ENCODE data around the gene DUS2.
"Not testable (repeated sequence)": the region's sequence is repeated elsewhere in the genome, so short reads cannot be mapped to it uniquely, and the experiment has no call there.

Gene DUS2

DNA sequence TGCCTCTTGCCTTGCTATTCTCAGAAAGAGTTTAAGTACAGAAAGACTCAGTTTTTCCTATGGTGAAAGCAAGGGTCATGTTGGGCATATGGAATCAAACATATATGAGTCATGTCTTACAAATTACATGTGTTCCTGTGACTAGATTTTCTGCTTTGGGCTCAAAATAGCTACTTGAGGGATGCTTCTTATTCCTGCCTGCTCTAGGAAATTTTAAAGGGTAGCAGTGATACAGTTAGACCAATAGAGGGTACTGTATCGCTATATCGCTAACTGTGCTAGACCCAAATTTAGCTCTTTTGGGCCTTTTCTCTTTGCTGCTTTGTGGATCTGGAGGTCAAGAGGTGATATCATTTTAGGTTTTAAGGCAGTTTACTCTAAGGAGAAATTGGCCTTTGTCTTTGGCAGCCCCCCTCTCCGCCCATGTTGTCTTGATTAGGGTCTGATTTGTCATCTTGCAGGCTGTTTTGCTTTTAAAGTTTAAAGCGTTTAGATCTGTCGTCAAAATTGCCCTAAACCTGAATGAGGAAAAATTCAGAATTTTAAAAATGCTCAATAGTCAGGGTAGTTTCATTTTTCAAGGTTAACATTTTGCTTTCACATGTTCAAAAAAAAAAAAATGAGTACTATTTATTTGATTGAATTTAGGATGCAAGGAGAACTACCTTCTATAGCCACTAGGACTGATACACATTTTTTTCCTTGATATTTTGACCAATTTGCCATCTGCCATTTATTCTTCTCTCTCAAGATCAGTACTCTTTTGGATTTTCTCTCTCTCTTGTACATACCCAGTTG, 70.9 kb downstream of the DUS2 start:
- no peak for DNase-seq

DNA sequence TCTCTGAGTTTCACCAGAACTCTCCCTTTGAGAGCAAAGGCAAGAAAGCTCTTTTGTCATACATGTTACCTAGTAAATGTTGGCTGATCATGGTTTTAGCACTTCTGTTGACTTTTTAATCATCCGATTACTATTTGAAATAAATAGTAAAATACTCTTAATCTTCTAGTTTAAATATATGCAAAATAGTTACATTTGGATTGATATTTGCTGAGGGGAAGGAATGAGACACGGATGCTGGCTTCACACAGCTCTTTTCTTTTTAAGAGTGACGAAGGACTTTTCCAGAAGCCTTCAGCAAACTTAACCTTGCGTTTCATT, 71.5 kb downstream of the DUS2 start:
- DNase-seq: no peak

DNA sequence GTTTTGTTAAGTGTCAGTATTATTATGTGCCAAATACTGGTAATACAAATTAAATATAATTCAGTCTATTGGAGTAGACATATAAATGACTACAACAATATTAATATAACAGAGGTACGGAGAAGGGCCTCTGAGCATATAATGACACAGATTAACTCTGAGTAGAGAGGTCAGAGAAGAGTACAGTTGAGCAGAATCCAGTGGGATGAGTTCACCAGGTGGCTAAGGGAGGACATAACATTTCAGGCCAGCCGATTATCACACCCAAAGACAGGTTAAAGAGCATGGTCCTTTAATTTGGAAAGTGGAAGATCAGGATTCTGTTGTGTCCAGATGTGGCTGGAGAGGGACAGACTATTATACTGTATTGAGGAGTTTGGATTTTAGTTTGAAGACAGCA, 73.4 kb downstream of the DUS2 start:
- no peak for DNase-seq

DNA sequence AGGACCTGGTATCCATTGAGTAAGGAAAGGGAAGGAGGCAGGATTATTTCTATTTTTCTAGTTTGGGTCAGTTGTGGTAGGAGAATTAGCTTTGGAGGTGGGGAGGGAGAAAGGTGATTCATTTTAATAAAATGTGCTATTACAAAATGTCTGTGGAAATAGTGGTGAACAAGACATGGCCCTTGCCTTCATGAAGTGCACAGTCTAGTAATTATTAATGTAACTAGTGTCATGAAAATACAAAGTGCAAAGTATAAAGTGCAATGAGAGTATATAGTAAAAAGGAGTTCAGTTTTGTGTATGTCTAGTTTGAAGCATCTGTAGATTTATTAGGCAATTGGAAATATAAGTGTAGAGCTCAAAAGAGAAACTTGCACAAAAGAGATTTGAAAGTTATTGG, 74.0 kb downstream of the DUS2 start:
- no peak for DNase-seq

DNA sequence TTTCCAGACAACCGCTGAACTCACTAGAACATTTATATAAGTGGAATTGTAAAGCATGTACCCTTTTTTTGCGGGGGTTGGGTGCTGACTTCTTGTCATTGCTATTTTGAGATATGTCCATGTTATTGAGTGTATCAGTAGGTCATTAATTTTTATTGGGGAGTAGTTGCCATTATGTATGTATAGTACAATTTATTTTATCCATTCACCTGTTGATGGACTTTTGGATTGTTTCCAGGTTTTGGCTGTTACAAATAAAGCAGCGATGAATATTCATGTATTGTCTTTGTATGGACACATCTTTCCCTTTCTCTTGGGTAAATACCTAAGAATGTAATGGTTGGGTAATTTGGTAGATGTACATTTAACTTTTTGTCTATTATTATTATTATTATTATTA, 74.8 kb downstream of the DUS2 start:
- DNase-seq: no peak

DNA sequence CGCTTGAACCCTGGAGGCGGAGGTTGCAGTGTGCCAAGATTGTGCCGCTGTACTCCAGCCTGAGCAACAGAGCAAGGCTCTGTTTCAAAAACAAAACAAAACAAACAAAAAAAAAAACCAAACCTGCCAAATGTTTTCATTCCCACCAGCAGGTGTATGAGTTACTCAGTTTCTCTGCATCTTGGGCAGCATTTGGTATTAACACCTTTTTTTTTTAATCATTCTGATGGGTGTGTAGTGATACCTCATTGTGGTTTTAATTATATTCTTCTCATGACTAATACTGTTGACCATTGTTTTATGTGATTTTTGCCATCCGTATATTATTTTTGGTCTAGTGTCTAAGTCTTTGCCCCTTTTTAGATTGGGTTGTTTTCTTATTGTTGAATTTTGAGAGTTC, 77.4 kb downstream of the DUS2 start:
- no peak for DNase-seq

DNA sequence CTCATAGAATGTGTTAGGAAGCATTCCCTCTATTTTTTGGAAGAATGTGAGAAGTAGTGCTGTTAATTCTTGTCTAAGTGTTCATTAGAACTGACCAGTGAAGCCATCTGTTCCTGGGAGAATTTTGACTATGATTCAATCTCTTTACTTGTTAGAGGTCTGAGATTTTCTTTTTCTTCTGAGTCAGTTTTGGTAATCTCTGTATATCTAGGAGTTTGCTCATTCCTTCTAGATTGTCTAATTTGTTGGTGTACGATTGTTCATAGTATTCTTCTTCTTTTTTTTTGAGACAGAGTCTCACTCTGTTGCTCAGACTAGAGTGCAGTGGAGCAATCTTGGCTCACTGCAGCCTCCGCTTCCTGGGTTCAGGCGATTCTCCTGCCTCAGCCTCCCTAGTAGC, 82.5 kb downstream of the DUS2 start:
- DNase-seq: no peak

DNA sequence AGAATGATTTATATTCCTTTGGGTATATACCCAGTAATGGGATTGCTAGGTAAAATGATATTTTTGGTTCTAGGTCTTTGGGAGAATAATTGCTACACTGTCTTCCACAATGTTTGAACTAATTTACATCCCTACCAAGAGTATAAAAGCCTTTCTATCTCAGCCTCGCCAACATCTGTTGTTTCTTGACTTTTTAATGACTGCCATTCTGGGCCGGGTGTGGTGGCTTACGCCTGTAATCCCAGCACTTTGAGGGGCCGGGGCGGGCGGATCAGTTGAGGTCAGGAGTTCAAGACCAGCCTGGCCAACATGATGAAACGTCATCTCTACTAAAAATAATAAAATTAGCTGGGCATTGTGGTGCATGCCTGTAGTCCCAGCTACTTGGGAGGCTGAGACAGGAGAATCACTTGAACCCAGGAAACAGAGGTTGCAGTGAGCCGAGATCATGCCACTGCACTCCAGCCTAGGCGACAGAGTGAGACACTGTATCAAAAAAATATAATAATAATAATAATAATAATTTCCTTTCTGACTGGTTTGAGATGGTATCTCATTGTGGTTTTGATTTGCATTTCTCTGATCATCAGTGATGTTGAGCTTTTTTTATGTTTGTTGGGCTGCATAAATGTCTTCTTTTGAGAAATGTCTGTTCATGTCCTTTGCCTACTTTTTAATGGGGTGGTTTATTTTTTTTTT, 84.3 kb downstream of the DUS2 start:
- not testable (repeated sequence) for DNase-seq

DNA sequence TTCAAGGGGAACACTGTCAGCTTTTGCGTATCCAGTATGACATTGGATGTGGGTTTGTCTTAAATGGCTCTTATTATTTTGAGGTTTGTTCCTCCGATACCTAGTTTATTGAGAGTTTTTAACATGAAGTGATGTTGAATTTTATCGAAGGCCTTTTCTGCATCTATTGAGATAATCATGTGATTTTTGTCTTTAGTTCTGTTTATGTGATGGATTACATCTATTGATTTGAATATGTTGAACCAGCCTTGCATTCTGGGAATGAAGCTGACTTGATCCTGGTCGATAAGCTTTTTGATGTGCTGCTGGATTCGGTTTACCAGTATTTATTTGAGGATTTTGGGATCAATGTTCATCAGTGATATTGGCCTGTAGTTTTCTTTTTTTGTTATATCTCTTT, 86.1 kb downstream of the DUS2 start:
- DNase-seq: not testable (repeated sequence)

DNA sequence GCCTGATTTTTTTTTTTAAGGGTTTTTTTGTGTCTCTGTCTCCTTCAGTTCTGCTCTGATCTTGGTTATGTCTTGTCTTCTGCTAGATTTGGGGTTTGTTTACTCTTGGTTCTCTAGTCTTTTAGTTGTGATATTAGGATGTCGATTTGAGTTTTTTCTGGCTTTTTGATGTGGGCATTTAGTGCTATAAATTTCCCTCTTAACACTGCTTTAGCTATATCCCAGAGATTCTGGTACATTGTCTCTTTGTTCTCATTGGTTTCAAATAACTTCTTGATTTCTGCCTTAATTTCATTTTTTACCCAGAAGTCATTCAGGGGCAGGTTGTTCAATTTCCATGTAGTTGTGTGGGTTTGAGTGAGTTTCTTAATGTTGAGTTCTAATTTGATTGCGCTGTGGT, 87.5 kb downstream of the DUS2 start:
- not testable (repeated sequence) for DNase-seq

DNA sequence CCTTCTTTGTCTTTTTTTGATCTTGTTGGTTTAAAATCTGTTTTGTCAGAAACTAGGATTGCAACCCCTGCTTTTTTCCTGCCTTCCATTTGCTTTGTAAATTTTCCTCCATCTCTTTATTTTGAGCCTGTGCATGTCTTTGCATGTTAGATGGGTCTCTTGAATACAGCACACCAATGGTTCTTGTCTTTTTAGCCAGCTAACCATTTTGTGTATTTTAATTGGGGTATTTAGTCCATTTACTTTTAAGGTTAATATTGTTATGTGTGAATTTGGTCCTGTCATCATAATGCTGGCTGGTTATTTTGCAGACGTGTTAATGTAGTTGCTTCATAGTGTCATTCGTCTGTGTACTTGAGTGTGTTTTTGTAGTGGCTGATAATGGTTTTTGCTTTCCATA, 88.3 kb downstream of the DUS2 start:
- DNase-seq: no peak

DNA sequence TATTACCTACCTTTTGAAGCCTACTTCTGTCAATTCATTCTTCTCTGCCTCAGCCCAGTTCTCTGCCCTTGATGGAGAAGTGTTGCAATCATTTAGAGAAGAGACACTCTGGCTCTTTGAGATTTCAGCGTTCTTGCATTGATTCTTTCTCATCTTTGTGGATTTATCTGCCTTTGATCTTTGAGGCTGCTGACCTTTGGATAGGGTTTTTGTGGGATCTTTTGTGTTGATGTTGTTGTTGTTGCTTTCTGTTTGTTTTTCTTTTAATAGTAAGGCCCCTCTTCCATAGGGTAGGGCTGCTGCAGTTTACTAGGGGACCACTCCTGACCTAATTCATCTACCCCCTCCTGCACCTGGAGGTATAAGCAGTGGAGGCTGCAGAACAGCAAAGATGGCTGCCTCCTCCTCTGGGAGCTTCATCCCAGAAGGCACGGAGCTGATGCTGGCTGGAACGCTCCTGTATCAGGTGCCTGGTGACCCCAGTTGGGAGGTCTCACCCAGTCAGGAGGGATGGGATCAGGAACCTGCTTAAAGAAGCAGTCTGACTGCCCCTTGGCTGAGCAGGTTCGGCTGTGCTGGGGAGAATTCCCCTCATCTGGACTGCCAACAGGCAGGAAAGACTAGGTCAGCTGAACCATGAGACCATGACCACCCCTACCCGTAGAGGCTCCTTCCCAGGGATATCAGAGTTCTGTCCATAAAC, 90.1 kb downstream of the DUS2 start:
- no peak for DNase-seq

DNA sequence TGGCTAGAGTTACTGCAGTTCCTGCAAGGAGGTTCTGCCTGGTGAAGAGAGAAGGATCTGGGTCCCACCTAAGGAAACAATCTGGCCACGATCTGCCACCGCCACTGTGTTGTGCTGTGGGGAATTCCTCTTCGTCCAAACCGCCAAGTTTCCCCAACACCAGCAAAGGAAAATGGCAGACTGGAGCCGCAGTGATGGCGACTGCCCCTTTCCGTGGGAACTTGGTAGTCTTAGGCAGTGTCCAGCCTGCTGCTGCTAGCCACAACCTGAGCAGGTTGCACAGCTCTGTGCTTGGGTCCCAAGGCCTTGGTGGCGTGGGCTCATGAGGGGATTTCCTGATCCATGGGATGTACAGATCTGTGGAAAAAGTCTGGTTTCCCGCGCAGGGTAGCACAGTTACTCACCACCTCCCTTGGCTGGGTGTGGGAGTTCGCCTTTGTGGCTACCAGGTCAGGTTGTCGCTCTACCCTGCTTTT, 90.7 kb downstream of the DUS2 start:
- no peak for DNase-seq

DNA sequence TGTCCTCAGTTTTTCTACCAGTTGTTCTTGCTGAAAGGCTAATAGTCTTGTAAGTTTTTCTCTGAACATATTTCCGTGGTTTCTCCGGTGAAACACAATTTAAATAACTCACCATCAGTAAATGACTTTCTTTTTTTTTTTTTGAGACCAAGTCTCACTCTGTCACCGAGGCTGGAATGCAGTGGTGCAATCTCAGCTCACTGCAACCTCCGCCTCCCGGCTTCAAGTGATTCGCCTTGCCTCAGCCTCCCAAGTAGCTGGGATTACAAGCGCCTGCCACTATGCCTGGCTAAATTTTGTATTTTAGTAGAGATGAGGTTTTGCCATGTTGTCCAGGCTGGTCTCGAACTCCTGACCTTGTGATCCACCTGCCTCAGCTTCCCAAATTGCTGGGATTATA, 91.9 kb downstream of the DUS2 start:
- DNase-seq: not testable (repeated sequence)

DNA sequence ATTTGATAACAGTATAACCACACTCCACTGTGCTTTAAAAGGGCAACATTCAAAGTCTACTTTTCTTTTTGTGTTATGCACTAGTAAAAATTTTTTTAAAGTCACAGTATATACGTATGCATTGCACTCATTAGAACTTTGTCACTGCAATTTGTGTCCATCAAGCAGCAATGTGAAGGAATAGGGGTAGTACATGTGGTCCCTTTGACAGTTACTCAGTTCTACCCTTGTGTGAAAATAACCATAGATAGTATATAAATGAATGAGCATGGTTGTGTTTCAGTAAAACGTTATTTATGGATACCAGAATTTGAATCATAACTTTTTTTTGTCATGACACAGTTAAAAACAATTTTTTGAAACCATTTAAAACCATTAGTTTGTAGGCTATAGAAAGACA, 92.8 kb downstream of the DUS2 start:
- DNase-seq: no peak

DNA sequence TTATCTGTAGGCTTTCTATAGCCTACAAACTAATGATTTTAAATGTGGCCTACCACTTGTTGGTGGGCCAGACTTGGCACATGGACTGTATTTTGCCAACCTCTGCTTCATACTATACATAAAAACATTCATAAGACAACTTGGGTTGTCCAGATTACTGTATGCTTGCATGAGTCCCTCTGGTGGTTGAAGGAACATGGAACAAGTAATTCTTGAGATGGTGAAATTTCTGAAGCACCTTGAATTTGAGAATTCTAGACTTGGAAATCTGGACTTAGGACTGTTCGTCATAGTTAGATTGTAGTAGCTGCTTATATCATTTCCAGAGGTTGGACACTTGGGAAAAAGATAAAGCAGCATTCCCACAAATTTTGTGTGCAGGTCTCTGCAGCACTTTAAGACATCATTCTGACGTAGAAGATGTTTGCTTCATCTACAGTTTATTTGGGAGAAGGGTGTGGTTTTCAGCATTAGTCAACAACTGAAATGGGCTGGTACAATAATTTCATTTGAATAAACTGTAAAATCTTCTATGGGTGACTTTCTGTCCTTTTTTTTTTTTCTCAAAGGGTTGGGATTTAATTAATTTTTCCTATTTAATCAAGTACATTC, 93.3 kb downstream of the DUS2 start:
- DNase-seq: no peak

DNA sequence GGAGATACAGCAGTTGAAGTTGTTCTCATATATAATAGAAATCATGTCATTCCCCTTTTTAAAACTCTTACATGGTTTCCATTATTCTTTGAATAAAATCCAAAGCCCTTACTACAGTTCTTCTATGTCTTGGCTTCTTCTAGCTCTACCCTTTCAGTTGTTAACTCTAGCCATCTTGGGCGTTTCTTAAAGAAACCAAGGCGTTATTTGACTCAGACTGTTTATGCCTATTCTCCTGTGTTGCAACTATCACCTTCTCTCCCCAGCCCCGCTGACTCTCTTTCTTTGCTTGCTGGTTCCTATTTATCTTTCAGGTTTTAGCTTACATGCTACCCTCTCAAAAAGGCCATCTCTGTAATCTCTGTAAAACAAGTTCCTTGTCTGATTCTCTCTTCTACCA, 94.8 kb downstream of the DUS2 start:
- no peak for DNase-seq

DNA sequence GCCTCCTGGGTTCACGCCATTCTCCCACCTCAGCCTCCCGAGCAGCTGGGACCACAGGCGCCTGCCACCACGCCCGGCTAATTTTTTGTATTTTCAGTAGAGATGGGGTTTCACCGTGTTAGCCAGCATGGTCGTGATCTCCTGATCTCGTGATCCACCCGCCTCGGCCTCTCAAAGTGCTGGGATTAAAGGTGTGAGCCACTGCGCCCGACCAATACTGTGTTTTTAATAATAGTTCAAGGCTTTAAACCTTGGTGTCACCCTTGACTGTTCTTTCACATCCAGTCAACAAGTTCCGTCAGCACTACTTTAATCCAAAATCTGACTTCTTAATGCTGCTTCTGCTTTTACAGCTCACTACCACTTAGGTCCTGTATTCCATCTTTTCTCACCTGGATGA, 95.9 kb downstream of the DUS2 start:
- DNase-seq: not testable (repeated sequence)

DNA sequence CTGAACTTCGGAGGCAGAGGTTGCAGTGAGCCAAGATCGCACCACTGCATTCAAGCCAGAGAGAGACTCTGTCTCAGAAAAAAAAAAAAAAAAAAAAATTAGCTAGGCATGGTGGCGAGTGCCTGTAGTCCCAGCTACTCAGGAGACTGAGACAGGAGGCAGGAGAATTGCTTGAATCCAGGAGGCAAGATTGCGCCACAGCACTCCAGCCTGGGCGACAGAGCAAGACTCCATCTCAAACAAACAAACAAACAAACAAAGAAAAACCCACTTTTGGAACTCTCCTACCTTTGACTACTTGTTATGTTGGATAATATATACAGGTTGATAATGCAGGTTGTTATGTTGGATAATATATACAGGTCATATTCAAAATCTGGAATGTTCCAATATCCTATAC, 97.4 kb downstream of the DUS2 start:
- DNase-seq: not testable (repeated sequence)

DNA sequence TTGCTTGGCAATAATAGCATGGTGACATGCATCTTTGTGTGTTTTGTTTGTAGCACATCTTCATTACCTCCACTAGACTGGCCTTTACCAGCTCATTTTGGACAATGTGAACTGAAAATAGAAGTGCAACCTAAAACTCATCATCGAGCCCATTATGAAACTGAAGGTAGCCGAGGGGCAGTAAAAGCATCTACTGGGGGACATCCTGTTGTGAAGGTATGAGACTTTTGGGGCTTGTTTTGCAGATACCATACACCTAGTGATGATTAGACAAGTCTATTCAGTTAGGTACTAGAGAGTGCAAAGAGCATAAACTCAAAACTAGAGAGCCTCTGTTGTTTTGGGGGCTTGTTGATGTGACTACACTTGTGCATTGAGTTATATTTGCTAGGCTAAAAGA, 103.3 kb downstream of the DUS2 start:
- no peak for DNase-seq

DNA sequence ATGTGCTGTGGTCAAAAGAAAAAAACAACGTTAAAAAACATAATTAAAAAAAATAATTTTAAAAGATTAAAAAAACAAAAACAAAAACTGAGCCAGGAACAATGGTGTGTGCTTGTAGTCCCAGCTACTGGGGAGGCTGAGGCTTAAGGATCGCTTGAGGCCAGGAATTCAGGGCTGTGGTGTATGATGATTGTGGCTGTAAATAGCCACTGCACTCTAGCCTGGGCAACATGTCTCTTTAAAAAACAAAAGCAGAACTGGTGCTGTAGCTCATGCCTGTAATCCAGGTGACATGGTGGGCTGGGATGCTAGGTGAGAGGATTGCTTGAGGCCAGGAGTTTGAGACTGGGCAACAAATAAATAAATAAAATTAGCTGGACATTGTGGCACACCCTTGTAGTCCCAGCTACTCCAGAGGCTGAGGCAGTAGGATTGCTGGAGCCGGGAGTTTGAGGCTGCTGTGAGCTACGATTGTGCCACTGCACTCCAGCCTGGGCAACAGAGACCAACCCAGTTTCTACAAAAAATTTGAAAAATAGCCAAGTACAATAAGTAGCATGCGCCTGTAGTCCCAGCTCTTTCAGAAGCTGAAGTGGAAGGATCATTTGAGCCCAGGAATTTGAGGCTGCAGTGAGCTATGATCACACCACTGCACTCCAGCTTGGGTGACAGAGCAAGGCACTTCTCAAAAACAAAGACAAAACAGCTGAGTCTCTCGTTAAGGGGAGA, 105.7 kb downstream of the DUS2 start:
- no peak for DNase-seq

Data from GF-D8 (cell line).